Midbrain (tissue), 1 donor: ENCODE measurements around the gene COL4A2.
"Not testable (repeated sequence)": the region's sequence is repeated elsewhere in the genome, so short reads cannot be mapped to it uniquely, and the experiment has no call there.

Experiments
- DNase-seq: peaks from one replicate; lab custom pipeline; 2025; lab: John Stamatoyannopoulos, UW

COL4A2 gene

DNA sequence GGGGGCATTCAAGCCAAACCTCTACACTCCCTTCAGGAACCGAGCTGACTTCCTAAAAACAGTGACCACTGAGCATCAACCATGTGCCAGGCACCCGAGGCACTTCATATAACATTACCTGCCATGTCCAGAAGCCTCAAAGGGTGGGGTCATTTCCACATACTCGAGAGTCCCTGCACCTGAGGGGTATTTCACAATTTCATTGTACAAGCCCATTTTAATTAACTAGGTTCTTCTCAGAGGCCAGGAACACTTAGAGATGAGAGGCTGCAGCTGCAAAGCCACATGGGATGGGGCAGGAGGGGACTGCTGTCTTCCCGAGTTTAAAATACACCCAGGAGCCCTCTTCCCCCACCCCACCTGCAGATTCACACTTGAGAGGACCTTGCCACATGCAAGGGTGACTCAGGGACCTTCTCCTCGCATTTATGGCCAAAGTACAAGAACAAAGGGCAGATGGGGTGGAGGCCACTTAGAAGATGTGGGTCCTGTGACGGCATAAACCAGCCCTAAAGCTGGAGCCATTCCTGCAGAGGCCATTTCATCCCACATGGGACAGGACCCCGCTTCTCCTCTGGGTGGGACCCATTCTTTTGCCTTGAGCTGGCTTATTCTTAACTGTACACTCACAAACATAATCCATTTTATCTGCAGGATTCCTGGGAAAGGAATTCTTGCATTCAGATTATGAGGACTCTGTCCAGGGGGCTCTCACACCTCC is 210.6 kb downstream of the COL4A2 start:
- no peak for DNase-seq

- DNase-seq, result no peak
These were observed 211.1 kb downstream of the COL4A2 start for GRCh38 chr13:110518226-110518525.

GRCh38 chr13:110518571-110518970 is 211.5 kb downstream of the COL4A2 start:
- no peak for DNase-seq

DNA sequence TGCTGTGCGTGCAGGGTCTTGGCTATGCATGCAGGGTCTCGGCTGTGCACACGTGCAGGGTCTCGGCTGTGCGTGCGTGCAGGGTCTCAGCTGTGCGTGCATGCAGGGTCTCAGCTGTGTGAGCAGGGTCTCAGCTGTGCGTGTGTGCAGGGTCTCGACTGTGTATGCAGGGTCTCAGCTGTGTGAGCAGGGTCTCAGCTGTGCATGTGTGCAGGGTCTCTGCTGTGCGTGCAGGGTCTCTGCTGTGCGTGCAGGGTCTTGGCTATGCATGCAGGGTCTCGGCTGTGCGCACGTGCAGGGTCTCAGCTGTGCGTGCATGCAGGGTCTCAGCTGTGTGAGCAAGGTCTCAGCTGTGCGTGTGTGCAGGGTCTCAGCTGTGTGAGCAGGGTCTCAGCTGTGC is 212.0 kb downstream of the COL4A2 start:
- no peak for DNase-seq

DNA sequence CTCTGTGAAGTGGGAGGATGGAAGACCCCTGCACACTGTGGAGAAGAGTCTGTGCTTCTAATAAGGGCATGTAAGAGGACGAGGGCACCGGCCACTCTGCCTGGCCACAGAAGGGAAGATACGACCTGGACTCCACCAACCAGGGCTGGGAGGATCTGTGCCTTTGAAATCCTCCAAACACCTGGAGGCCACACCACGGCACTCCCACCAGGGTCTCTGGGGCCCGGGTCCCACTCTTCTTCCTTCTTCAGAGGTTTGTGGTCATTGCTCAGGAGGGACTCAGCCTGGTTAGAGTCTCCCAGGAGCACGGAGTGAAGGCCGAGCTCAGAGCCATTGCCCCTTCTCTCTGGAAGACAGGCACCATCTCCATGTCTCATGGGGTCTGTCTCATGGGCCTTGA is 212.4 kb downstream of the COL4A2 start:
- DNase-seq, result no peak

DNA sequence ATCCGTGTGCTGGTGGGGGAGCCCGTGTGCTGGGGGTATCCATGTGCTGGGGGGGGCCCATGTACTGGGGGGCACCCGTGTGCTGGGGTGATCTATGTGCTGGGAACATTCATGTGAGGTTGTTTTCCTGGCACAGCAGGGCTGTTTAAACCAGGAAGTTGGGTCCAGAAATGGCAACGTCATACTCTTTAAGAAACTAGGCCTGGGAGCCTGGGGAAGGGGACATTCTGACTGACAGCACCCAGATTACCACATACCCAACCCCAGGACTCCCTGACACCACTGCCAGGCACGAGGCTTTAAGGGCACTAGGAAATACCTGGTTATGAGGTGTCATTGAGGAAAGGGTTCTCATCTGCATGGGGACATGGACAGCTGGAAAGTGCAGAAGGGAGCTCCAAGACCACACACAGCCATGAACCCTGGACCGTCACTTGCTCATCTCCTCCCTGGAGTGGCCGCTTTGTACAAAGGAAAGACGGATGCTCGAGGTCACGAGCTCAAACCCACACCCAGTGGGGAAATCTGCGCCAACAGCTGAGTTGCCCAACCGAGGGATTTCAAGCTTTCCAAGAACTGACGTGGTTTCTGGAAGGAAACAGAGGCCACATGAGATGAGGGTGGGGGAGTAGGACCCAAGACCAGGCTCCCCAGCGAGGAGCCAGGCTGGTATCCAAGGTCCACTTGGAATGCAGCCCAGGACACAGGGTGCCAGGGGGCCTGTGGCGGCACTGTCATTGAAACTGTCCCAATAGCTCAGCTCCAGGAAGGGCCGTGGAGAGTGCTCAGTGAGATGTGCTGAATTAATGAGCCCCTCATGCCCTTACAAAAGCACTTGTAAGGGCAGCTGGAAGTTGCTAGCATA is 213.6 kb downstream of the COL4A2 start:
- peak; percentile 83 for DNase-seq

GRCh38 chr13:110521296-110521680 is 214.2 kb downstream of the COL4A2 start:
- no peak for DNase-seq

- no peak for DNase-seq
These were observed 214.9 kb downstream of the COL4A2 start for GRCh38 chr13:110521946-110522345.

DNA sequence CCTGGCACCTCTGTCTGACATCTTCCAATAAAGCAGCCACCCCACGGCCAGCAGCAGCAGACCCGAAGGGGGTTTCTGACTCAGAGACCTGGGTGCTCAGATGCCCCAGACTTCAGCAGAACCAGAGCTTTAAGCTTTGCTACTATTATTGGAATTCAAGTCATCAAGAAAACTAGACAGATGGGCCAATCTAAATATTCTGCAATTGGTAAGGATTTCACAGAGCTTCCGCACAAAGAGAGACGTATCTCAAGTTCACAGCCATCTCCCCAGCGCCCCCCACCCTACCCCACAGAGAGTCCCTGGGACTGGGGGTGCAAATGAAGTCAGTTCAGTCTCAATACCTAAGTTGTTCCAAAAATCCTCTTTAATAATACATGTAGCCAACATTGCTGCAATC is 215.6 kb downstream of the COL4A2 start:
- DNase-seq, result no peak

- no peak for DNase-seq
These were observed 216.1 kb downstream of the COL4A2 start for GRCh38 chr13:110523180-110523579.

GRCh38 chr13:110523838-110524540 is 216.9 kb downstream of the COL4A2 start:
- no peak for DNase-seq

DNA sequence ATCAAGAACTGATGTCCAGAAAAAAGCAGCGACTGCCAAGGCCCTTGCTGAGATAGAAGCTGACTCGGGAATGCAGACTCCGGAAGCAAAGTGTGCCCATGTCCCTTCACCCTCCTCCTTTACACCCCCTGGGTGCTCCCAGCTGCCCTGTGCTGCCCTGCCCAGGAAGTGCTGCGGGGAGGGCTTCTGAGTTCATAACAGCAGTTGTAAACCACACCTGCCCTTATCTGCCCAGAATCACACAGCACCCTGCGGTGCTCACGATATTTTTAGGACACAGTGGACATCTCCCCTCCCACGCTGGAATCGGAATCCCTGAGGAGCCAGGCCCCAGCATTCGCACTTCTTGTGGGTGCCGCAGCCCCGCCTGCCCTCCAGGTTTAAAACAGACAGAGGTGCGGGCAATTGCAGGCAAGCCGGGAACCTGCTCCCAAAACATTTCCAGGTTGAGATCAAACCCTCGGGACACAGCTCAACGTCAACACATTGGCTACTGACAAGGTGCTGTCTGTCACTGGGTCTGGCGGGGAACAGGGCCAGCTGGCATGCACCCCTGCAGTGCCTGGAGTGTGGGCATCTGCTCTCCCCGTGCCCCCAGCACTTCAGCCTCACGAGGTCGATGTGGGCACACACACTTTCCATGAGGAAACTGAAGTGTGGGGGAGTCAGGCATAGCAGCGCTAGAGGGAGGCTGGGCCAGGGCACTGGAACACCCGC is 217.6 kb downstream of the COL4A2 start:
- no peak for DNase-seq

GRCh38 chr13:110525328-110526319 is 218.5 kb downstream of the COL4A2 start:
- no peak for DNase-seq

DNA sequence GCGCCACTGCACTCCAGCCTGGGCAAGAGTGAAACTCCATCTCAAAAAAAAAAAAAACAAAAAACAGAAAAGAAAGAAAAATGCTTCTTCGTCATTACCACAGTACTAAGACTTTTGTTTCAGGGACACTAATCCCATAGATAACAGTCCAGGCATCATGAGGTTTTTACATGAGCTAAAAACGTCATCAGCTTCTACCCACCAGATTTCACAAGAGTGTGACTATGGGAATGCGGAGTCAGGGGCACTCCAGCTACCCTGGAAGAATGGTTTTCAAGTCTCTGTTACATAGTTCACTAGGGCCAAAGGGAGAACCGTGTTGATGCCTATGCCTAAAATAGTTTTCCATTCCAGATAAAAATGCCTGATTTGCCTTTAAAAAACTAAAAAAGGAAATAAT is 221.3 kb downstream of the COL4A2 start:
- DNase-seq, result no peak

GRCh38 chr13:110528911-110529310 is 221.8 kb downstream of the COL4A2 start:
- DNase-seq, result no peak

- DNase-seq, result peak; percentile 22
These were observed 222.6 kb downstream of the COL4A2 start for GRCh38 chr13:110529522-110530311.

GRCh38 chr13:110531100-110531499 is 224.0 kb downstream of the COL4A2 start:
- no peak for DNase-seq

- no peak for DNase-seq
These were observed 224.6 kb downstream of the COL4A2 start for GRCh38 chr13:110531671-110532083.

DNA sequence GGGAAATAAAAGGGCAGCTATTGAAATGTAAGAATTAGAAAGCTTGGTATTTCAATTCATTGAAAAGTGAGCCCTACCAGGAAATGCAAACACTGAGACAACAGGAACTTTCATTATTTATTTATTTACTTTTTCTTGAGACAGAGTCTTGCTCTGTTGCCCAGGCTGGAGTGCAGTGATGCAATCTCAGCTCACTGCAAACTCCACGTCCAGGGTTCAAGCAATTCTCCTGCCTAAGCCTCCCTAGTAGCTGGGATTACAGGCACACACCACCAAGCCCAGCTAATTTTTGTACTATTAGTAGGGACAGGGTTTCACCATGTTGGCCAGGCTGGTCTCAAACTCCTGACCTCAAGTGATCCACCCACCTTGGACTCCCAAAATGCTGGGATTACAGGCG is 225.2 kb downstream of the COL4A2 start:
- DNase-seq, result not testable (repeated sequence)
